ENCODE results near the gene APOL3. TPM values are rescaled to one million over a fixed set of nuclear protein-coding genes. Genes with fewer than 3 reads are reported as not detected.

The APOL3 gene
- total and polyA plus RNA-seq, 2 donors (not counting 3 experiments of a cell fraction or from before 2014, with no cell fraction given) = 17.9 to 36.9 TPM

- H3K4me3 ChIP-seq (replicated peaks in 1 of 3; ENCODE audit: insufficient read depth in 1 of 3, low read depth in 1 of 3, low read length in 3 of 3) = no peak overlapping the region
- no peaks in the 10 kb centered on the region for H3K9me1 ChIP-seq (replicated peaks; ENCODE audit: control insufficient read depth, extremely low read depth, insufficient read depth, low read length)
- no peak overlapping the region for H2AFZ ChIP-seq (ENCODE audit: low read depth, low read length)
- intact Hi-C loops (cut with micrococcal nuclease) = no loop called here
- dilution Hi-C loops (cut with MboI; ENCODE audit: extremely low pct_ligation_motif_present, low sequenced_read_pairs) = no loop called here
- DNase-seq (ENCODE audit: low read depth, low spot score) = no peak
- H3K27me3 ChIP-seq (ENCODE audit: control insufficient read depth in 2 of 2, insufficient read depth in 2 of 2, low read length in 2 of 2) = peaks cover 7 to 10% of the 10 kb centered on the region in 2 experiments
- no peak for TF ChIP-seq EZH2 (IDR thresholded peaks at IDR 0.05; ENCODE audit: borderline replicate concordance, low read depth, low read length, severe bottlenecking)
- no peak for TF ChIP-seq POLR2AphosphoS5 (IDR thresholded peaks at IDR 0.05; ENCODE audit: insufficient read depth, low read depth, low read length)
- BruUV-seq (replicated peaks) = no TSS peak
- ChIA-PET POLR2A (no interaction called here), CTCF (interaction anchor here (1.0 kb wide), 1 partner anchor 42 kb away, joined by 3 read pairs; no protein-coding TSS in a partner anchor)
- no peaks in the 10 kb centered on the region for H3K36me3 ChIP-seq (ENCODE audit: control insufficient read depth in 2 of 2, extremely low read depth in 1 of 2, insufficient read depth in 2 of 2, low read length in 2 of 2)
- H3K9ac ChIP-seq (replicated peaks; ENCODE audit: extremely low read depth, insufficient read depth, low read length) = no peak overlapping the region
- no peak for FAIRE-seq
- no peaks in the 10 kb centered on the region for H3K9me3 ChIP-seq (replicated peaks; ENCODE audit: control insufficient read depth, insufficient read depth, low read length)
- no peak overlapping the region for H3K27ac ChIP-seq (ENCODE audit: insufficient read depth, low read depth, low read length)
- H4K20me1 ChIP-seq (replicated peaks; ENCODE audit: control insufficient read depth, extremely low read depth, insufficient read depth, low read length) = no peaks in the 10 kb centered on the region
- H3K79me2 ChIP-seq (ENCODE audit: control insufficient read depth, insufficient read depth, low read length) = no peaks in the 10 kb centered on the region
- no peak overlapping the region for H3K4me2 ChIP-seq (ENCODE audit: insufficient read depth, low read length)
- no peaks in the 10 kb centered on the region for H3K4me1 ChIP-seq (ENCODE audit: control insufficient read depth, extremely low read depth, insufficient read depth, low read length)
Measured at GRCh38 chr22:36107436-36107835, 53.1 kb downstream of the APOL3 start.

- no peaks in the 10 kb centered on the region for H4K20me1 ChIP-seq (replicated peaks; ENCODE audit: control insufficient read depth, extremely low read depth, insufficient read depth, low read length)
- DNase-seq (ENCODE audit: low read depth, low spot score) = no peak
- no peak overlapping the region for H3K4me3 ChIP-seq (replicated peaks in 1 of 3; ENCODE audit: insufficient read depth in 1 of 3, low read depth in 1 of 3, low read length in 3 of 3)
- H3K9me3 ChIP-seq (replicated peaks; ENCODE audit: control insufficient read depth, insufficient read depth, low read length) = no peaks in the 10 kb centered on the region
- TF ChIP-seq POLR2A (IDR thresholded peaks at IDR 0.05; ENCODE audit: low read depth, low read length) (no peak), MAX (IDR thresholded peaks at IDR 0.05; ENCODE audit: insufficient read depth, insufficient read length) (no peak), EZH2 (IDR thresholded peaks at IDR 0.05; ENCODE audit: borderline replicate concordance, low read depth, low read length, severe bottlenecking) (no peak), POLR2AphosphoS5 (IDR thresholded peaks at IDR 0.05; ENCODE audit: insufficient read depth, low read depth, low read length) (no peak), JUN (IDR thresholded peaks at IDR 0.05; ENCODE audit: borderline replicate concordance, insufficient read depth, insufficient read length, low read depth) (no peak), MYC (IDR thresholded peaks at IDR 0.05; ENCODE audit: low read depth, low read length) (no peak), FOS (IDR thresholded peaks at IDR 0.05; ENCODE audit: borderline replicate concordance, insufficient read depth, low read length) (no peak), CTCF (IDR thresholded peaks at IDR 0.05; ENCODE audit: extremely low read depth in 1 of 2, insufficient read depth in 1 of 2, low read depth in 1 of 2, low read length in 2 of 2) (no peak), GATA2 (IDR thresholded peaks at IDR 0.05; ENCODE audit: insufficient read depth, insufficient read length, low read depth, low read length) (no peak)
- peaks cover 7 to 10% of the 10 kb centered on the region in 2 experiments for H3K27me3 ChIP-seq (ENCODE audit: control insufficient read depth in 2 of 2, insufficient read depth in 2 of 2, low read length in 2 of 2)
- no peaks in the 10 kb centered on the region for H3K79me2 ChIP-seq (ENCODE audit: control insufficient read depth, insufficient read depth, low read length)
- H3K4me2 ChIP-seq (ENCODE audit: insufficient read depth, low read length) = no peak overlapping the region
- H3K9me1 ChIP-seq (replicated peaks; ENCODE audit: control insufficient read depth, extremely low read depth, insufficient read depth, low read length) = no peaks in the 10 kb centered on the region
- no peak for FAIRE-seq
- no peak overlapping the region for H3K9ac ChIP-seq (replicated peaks; ENCODE audit: extremely low read depth, insufficient read depth, low read length)
- intact Hi-C loops (cut with micrococcal nuclease) (no loop called here), dilution Hi-C loops (cut with MboI; ENCODE audit: extremely low pct_ligation_motif_present, low sequenced_read_pairs) (no loop called here)
- no TSS peak for BruUV-seq (replicated peaks)
- H3K36me3 ChIP-seq (ENCODE audit: control insufficient read depth in 2 of 2, extremely low read depth in 1 of 2, insufficient read depth in 2 of 2, low read length in 2 of 2) = no peaks in the 10 kb centered on the region
- H2AFZ ChIP-seq (ENCODE audit: low read depth, low read length) = no peak overlapping the region
- no peak overlapping the region for H3K27ac ChIP-seq (ENCODE audit: insufficient read depth, low read depth, low read length)
- no peaks in the 10 kb centered on the region for H3K4me1 ChIP-seq (ENCODE audit: control insufficient read depth, extremely low read depth, insufficient read depth, low read length)
- ChIA-PET POLR2A (no interaction called here), CTCF (no interaction called here)
Measured at GRCh38 chr22:36106910-36107309, 53.6 kb downstream of the APOL3 start.

All from endothelial cell of umbilical vein (primary cell).